ENCODE measurements around the gene RASSF3.

GRCh38 chr12:64716839-64717455 lies 106.7 kb downstream of the RASSF3 start:
- no peak for TF ChIP-seq CTCF (IDR thresholded peaks at IDR 0.05)
- no peak for TF ChIP-seq REST (IDR thresholded peaks at IDR 0.05; ENCODE audit: insufficient read depth in 1 of 2, low read depth in 2 of 2, low read length in 1 of 2)
- no peak for TF ChIP-seq POLR2AphosphoS5 (IDR thresholded peaks at IDR 0.05; ENCODE audit: low read depth, low read length)
- no peak for TF ChIP-seq SIN3A (IDR thresholded peaks at IDR 0.05; ENCODE audit: borderline replicate concordance, insufficient read depth, low read depth, low read length)
- TF ChIP-seq TCF7L2 (IDR thresholded peaks at IDR 0.05; ENCODE audit: low read depth, low read length): no peak

Data from Panc1 (cell line).